ENCODE measurements around the gene LIMK2.
"Not testable (repeated sequence)": the region's sequence is repeated elsewhere in the genome, so short reads cannot be mapped to it uniquely, and the experiment has no call there.

The LIMK2 gene

DNA sequence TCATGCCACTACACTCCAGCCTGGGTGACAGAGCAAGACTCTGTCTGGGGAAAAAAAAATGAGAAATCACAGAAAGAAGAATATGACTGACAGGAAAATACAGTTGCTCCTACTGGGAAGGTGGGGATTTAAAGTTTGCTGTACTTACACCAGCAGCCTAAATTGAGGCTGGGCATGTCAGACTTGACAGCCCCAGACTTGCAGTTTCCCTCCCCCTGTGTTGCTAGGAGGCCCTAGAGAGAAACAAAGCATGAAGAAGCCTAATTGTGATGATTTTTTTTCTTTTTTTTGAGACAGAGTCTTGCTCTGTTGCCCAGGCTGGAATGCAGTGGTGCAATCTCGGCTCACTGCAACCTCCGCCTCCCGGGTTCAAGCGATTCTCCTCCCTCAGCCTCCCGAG lies 17.4 kb upstream of the LIMK2 start:
- H3K4me1 ChIP-seq (ENCODE audit: control extremely low read depth in 1 of 4, control insufficient read depth in 4 of 4, insufficient read depth in 4 of 4, low read length in 3 of 4); H3K27me3 ChIP-seq (replicated peaks in 2 of 5; ENCODE audit: control insufficient read depth in 4 of 5, insufficient read depth in 5 of 5, low read length in 4 of 5); H3K27ac ChIP-seq (ENCODE audit: insufficient read depth in 1 of 2, low read depth in 1 of 2, low read length in 2 of 2, poor library complexity in 1 of 2, severe bottlenecking in 2 of 2); DNase-seq; POLR2A ChIA-PET; H3K4me3 ChIP-seq (ENCODE audit: control insufficient read depth in 1 of 7, extremely low read depth in 1 of 7, insufficient read depth in 4 of 7, low read depth in 2 of 7, low read length in 6 of 7); H3K9me3 ChIP-seq (ENCODE audit: control extremely low read depth in 1 of 5, control insufficient read depth in 4 of 5, insufficient read depth in 2 of 5, low read depth in 1 of 5, low read length in 4 of 5): not testable (repeated sequence)
- WGBS (ENCODE audit: insufficient coverage): 100% methylated on average over 5 of the region's 5 CpGs
- H3K36me3 ChIP-seq (ENCODE audit: control insufficient read depth in 4 of 4, insufficient read depth in 4 of 4, low read length in 3 of 4): peaks cover 11 to 48% (median 29%) of the 10 kb centered on the region in 4 experiments
- CTCF ChIA-PET: interaction anchor here (2.5 kb wide), 1 partner anchor 15 kb away, joined by 9 read pairs; no protein-coding TSS in a partner anchor

DNA sequence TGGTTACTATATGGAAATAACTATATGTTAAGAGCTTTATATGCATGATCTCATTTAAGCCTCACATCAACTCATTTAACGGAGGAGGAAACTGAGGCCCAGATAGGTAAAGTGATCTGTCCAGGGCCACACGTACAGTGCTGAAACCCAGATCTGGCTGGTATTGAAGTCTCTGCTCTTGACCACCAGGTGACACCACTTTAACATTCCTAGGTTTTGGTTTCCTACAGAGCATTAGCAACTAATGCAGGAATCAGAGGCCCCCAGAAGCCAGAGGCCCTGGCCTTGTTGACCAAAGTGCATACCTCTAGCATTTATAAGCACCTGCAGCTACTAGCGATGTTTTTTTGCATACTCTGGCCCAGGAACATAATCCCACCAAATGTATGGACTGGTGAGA lies 12.9 kb upstream of the LIMK2 start:
- H3K27me3 ChIP-seq (replicated peaks in 2 of 5; ENCODE audit: control insufficient read depth in 4 of 5, insufficient read depth in 5 of 5, low read length in 4 of 5): no peaks in the 10 kb centered on the region
- POLR2A ChIA-PET: no interaction called here
- peaks cover 19 to 50% (median 36%) of the 10 kb centered on the region in 4 experiments for H3K36me3 ChIP-seq (ENCODE audit: control insufficient read depth in 4 of 4, insufficient read depth in 4 of 4, low read length in 3 of 4)
- H3K9me3 ChIP-seq (ENCODE audit: control extremely low read depth in 1 of 5, control insufficient read depth in 4 of 5, insufficient read depth in 2 of 5, low read depth in 1 of 5, low read length in 4 of 5): no peaks in the 10 kb centered on the region
- no peak overlapping the region for H3K4me3 ChIP-seq (ENCODE audit: control insufficient read depth in 1 of 7, extremely low read depth in 1 of 7, insufficient read depth in 4 of 7, low read depth in 2 of 7, low read length in 6 of 7)
- H3K4me1 ChIP-seq (ENCODE audit: control extremely low read depth in 1 of 4, control insufficient read depth in 4 of 4, insufficient read depth in 4 of 4, low read length in 3 of 4): peaks cover 0 to under 1% (median 0%) of the 10 kb centered on the region in 4 experiments
- no peak overlapping the region for H3K27ac ChIP-seq (ENCODE audit: insufficient read depth in 1 of 2, low read depth in 1 of 2, low read length in 2 of 2, poor library complexity in 1 of 2, severe bottlenecking in 2 of 2)
- CTCF ChIA-PET: interaction anchor here (1.7 to 5.5 kb wide), 4 partner anchors 12 to 31 kb away, joined by 4 to 52 read pairs (median 8); partner anchors contain the start of gene LIMK2
- 95% methylated on average over 3 of the region's 3 CpGs for WGBS (ENCODE audit: insufficient coverage)
- peak in 2 of 3 donors; percentile 10 to 19 for DNase-seq

DNA sequence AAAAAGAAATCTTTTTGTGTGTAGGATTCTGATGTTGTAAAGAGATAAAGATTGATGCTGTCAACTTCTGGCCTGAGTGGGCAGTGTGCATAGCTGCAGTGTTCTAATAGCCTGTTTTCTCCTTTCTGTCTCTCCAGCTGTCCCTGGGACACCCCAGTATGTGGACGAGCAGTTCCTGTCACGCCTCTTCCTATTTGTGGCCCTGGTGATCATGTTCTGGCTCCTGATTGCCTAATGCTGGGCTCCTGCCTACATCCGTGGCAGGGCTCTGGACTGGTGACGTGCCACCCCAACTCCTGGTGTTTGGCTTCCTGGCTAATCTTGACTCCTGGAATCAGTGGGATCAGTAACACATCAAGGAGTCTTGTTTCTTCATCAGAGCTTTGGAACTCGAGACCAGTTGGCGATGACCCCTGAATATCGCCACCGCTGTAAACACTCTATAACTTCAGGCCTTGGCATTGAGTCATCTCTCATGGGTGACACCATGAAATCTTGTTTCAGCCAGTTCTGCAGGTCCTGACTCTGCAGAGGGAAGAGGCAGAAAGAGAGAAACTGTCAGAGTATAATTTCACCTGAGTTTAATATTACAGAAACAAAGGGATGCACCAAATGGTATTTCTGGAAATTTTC lies 7.6 kb upstream of the LIMK2 start:
- H3K27ac ChIP-seq (ENCODE audit: insufficient read depth in 1 of 2, low read depth in 1 of 2, low read length in 2 of 2, poor library complexity in 1 of 2, severe bottlenecking in 2 of 2); H3K9me3 ChIP-seq (ENCODE audit: control extremely low read depth in 1 of 5, control insufficient read depth in 4 of 5, insufficient read depth in 2 of 5, low read depth in 1 of 5, low read length in 4 of 5); H3K4me3 ChIP-seq (ENCODE audit: control insufficient read depth in 1 of 7, extremely low read depth in 1 of 7, insufficient read depth in 4 of 7, low read depth in 2 of 7, low read length in 6 of 7); H3K27me3 ChIP-seq (replicated peaks in 2 of 5; ENCODE audit: control insufficient read depth in 4 of 5, insufficient read depth in 5 of 5, low read length in 4 of 5); H3K4me1 ChIP-seq (ENCODE audit: control extremely low read depth in 1 of 4, control insufficient read depth in 4 of 4, insufficient read depth in 4 of 4, low read length in 3 of 4); DNase-seq; CTCF ChIA-PET: not testable (repeated sequence)
- POLR2A ChIA-PET: interaction anchor here (0.6 kb wide), 1 partner anchor 43 kb away, joined by 4 read pairs; no protein-coding TSS in a partner anchor
- 95% methylated on average over 4 of the region's 8 CpGs for WGBS (ENCODE audit: insufficient coverage)
- peaks cover 8 to 26% (median 18%) of the 10 kb centered on the region in 4 experiments for H3K36me3 ChIP-seq (ENCODE audit: control insufficient read depth in 4 of 4, insufficient read depth in 4 of 4, low read length in 3 of 4)

DNA sequence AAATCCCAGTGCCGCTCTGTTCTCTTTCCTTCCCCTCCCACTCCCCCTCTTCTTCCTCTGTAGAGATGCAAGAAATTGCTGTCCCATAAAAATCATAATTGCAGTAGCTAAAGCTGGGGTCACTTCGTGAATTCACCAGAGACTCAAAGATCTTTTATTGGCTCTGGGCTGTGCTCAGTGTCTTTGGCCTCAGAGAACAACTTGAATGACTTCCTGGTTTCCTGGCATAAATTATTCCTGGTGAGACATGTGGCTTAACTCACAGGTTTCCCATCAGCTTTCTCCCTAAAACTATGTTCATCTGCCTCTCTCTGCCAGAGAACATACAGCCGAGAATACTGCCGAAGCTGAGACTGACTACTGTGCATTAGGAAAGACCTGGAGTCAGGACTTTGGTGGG lies 7.0 kb upstream of the LIMK2 start:
- CTCF ChIA-PET: interaction anchor here (1.3 kb wide), 1 partner anchor 67 kb away, joined by 3 read pairs; no protein-coding TSS in a partner anchor
- H3K27me3 ChIP-seq (replicated peaks in 2 of 5; ENCODE audit: control insufficient read depth in 4 of 5, insufficient read depth in 5 of 5, low read length in 4 of 5); H3K27ac ChIP-seq (ENCODE audit: insufficient read depth in 1 of 2, low read depth in 1 of 2, low read length in 2 of 2, poor library complexity in 1 of 2, severe bottlenecking in 2 of 2); H3K9me3 ChIP-seq (ENCODE audit: control extremely low read depth in 1 of 5, control insufficient read depth in 4 of 5, insufficient read depth in 2 of 5, low read depth in 1 of 5, low read length in 4 of 5); POLR2A ChIA-PET; H3K4me1 ChIP-seq (ENCODE audit: control extremely low read depth in 1 of 4, control insufficient read depth in 4 of 4, insufficient read depth in 4 of 4, low read length in 3 of 4); DNase-seq; H3K4me3 ChIP-seq (ENCODE audit: control insufficient read depth in 1 of 7, extremely low read depth in 1 of 7, insufficient read depth in 4 of 7, low read depth in 2 of 7, low read length in 6 of 7): not testable (repeated sequence)
- H3K36me3 ChIP-seq (ENCODE audit: control insufficient read depth in 4 of 4, insufficient read depth in 4 of 4, low read length in 3 of 4): peaks cover 8 to 23% (median 17%) of the 10 kb centered on the region in 4 experiments
- WGBS (ENCODE audit: insufficient coverage): 22% methylated on average over 1 of the region's 4 CpGs

DNA sequence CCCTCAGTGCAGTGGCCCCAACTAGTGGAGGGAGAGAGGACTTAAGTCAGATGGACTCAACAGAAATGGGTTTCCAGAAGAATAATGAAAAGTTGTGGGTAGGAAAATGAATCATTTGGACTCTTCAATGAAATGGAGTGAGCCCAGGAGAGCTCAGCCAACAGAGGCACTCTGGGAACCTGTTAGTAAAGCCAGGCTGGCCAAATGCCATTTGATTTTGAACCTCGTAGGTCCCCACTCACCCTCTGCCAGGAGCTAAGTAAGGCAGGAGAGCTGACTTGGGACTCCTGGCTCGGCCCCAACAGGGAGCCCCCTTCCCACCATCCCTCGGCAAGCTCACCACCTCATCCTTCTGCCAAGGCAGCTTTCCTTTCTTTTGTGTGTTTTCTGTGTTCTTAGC lies 5.6 kb upstream of the LIMK2 start:
- H3K4me3 ChIP-seq (ENCODE audit: control insufficient read depth in 1 of 7, extremely low read depth in 1 of 7, insufficient read depth in 4 of 7, low read depth in 2 of 7, low read length in 6 of 7); H3K27ac ChIP-seq (ENCODE audit: insufficient read depth in 1 of 2, low read depth in 1 of 2, low read length in 2 of 2, poor library complexity in 1 of 2, severe bottlenecking in 2 of 2); DNase-seq; H3K9me3 ChIP-seq (ENCODE audit: control extremely low read depth in 1 of 5, control insufficient read depth in 4 of 5, insufficient read depth in 2 of 5, low read depth in 1 of 5, low read length in 4 of 5); H3K27me3 ChIP-seq (replicated peaks in 2 of 5; ENCODE audit: control insufficient read depth in 4 of 5, insufficient read depth in 5 of 5, low read length in 4 of 5); POLR2A ChIA-PET: not testable (repeated sequence)
- CTCF ChIA-PET: interaction anchor here (1.3 to 10.8 kb wide), 3 partner anchors 23 to 66 kb away, joined by 3 to 242 read pairs (median 3); no protein-coding TSS in a partner anchor
- Histone ChIP-seq H3K4me1 (ENCODE audit: control extremely low read depth in 1 of 4, control insufficient read depth in 4 of 4, insufficient read depth in 4 of 4, low read length in 3 of 4) (peaks cover 2 to 10% (median 7%) of the 10 kb centered on the region in 4 experiments), H3K36me3 (ENCODE audit: control insufficient read depth in 4 of 4, insufficient read depth in 4 of 4, low read length in 3 of 4) (peaks cover 5 to 18% (median 11%) of the 10 kb centered on the region in 4 experiments)
- WGBS (ENCODE audit: insufficient coverage): 90% methylated on average over 1 of the region's 3 CpGs

DNA sequence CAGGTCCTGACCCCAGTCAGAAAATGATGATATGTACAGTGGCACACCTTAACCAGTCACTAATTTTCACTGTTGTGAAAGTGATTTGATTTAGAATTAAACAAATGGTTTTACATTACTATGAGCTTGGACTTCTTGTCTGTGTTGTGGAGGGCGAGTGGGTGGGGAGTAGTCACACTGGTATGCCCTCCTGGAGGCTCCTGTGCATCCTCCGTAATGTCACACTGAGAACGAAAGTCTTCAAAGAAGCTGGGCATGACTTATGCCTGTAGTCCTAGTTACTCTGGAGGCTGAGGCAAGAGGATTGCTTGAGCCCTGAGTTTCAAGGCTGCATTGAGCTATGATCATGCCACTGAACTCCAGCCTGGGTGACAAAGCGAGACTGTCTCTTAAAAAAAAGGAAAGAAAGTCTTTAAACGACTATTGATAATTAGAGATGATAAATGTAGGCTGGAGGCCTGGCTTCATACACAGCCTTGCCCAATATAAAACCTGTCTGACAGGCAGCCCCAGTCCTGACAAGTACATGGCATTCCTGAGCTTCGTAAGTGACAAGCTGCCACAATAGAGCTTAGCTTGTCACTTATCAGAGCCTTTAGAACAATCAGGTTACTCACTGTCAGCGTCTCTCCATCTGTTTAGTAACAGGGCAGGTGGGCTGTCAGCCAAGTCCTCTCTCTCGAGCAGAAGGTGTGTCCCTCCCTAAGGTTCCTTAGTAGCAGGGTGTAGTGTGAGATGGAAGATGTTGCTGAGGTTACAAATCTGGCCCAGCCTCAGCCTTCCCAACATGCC lies 5.0 kb upstream of the LIMK2 start:
- no peak overlapping the region for H3K27ac ChIP-seq (ENCODE audit: insufficient read depth in 1 of 2, low read depth in 1 of 2, low read length in 2 of 2, poor library complexity in 1 of 2, severe bottlenecking in 2 of 2)
- 92% methylated on average over 7 of the region's 8 CpGs for WGBS (ENCODE audit: insufficient coverage)
- no peak overlapping the region for H3K4me3 ChIP-seq (ENCODE audit: control insufficient read depth in 1 of 7, extremely low read depth in 1 of 7, insufficient read depth in 4 of 7, low read depth in 2 of 7, low read length in 6 of 7)
- ChIA-PET CTCF (interaction anchor here (0.6 to 10.8 kb wide), 4 partner anchors 12 to 287 kb away, joined by 3 to 242 read pairs (median 4); no protein-coding TSS in a partner anchor), POLR2A (interaction anchor here (0.9 kb wide), 1 partner anchor 39 kb away, joined by 4 read pairs; no protein-coding TSS in a partner anchor)
- no peaks in the 10 kb centered on the region for H3K27me3 ChIP-seq (replicated peaks in 2 of 5; ENCODE audit: control insufficient read depth in 4 of 5, insufficient read depth in 5 of 5, low read length in 4 of 5)
- H3K36me3 ChIP-seq (ENCODE audit: control insufficient read depth in 4 of 4, insufficient read depth in 4 of 4, low read length in 3 of 4): peaks cover 2 to 12% (median 8%) of the 10 kb centered on the region in 4 experiments
- peaks cover 4 to 15% (median 11%) of the 10 kb centered on the region in 4 experiments for H3K4me1 ChIP-seq (ENCODE audit: control extremely low read depth in 1 of 4, control insufficient read depth in 4 of 4, insufficient read depth in 4 of 4, low read length in 3 of 4)
- H3K9me3 ChIP-seq (ENCODE audit: control extremely low read depth in 1 of 5, control insufficient read depth in 4 of 5, insufficient read depth in 2 of 5, low read depth in 1 of 5, low read length in 4 of 5): no peaks in the 10 kb centered on the region
- DNase-seq: no peak

Measured in common myeloid progenitor, CD34-positive (primary cell).